Measurements from ENCODE around the gene SCARB2.

SCARB2 gene

GRCh38 chr4:76234679-76235044 lies 21.0 kb upstream of the SCARB2 start:
- TF ChIP-seq, protein P1, sequence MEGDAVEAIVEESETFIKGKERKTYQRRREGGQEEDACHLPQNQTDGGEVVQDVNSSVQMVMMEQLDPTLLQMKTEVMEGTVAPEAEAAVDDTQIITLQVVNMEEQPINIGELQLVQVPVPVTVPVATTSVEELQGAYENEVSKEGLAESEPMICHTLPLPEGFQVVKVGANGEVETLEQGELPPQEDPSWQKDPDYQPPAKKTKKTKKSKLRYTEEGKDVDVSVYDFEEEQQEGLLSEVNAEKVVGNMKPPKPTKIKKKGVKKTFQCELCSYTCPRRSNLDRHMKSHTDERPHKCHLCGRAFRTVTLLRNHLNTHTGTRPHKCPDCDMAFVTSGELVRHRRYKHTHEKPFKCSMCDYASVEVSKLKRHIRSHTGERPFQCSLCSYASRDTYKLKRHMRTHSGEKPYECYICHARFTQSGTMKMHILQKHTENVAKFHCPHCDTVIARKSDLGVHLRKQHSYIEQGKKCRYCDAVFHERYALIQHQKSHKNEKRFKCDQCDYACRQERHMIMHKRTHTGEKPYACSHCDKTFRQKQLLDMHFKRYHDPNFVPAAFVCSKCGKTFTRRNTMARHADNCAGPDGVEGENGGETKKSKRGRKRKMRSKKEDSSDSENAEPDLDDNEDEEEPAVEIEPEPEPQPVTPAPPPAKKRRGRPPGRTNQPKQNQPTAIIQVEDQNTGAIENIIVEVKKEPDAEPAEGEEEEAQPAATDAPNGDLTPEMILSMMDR (conservative IDR thresholded peaks at IDR 0.05; ENCODE audit: low read depth, low read length) = no peak
- Histone ChIP-seq H3K36me3 (ENCODE audit: insufficient read depth) (no peaks in the 10 kb centered on the region), H3K79me2 (ENCODE audit: insufficient read depth, low read depth) (no peaks in the 10 kb centered on the region), H2AFZ (ENCODE audit: low read depth) (peak overlapping the region; percentile 64; the same call in 1 of the 2 replicates), H4K20me1 (ENCODE audit: insufficient read depth) (no peaks in the 10 kb centered on the region), H3K4me3 (IDR thresholded peaks at IDR 0.05; ENCODE audit: insufficient read depth, low read depth, low read length) (no peak overlapping the region), H3K27me3 (ENCODE audit: insufficient read depth, low read depth) (no peaks in the 10 kb centered on the region), H3K4me1 (ENCODE audit: low read depth, poor library complexity, severe bottlenecking) (peaks cover 65% of the 10 kb centered on the region), H3K9ac (no peak overlapping the region; the same call in 1 of the 2 replicates), H3K27ac (peak overlapping the region; percentile 84), H3K4me2 (peak overlapping the region; percentile 99)

- Histone ChIP-seq H3K4me2 (peak overlapping the region; percentile 99), H3K27me3 (ENCODE audit: insufficient read depth, low read depth) (no peaks in the 10 kb centered on the region), H3K4me1 (ENCODE audit: low read depth, poor library complexity, severe bottlenecking) (peaks cover 70% of the 10 kb centered on the region), H3K9ac (peak overlapping the region; percentile 47; the same call in 1 of the 2 replicates), H2AFZ (ENCODE audit: low read depth) (peak overlapping the region; percentile 64), H4K20me1 (ENCODE audit: insufficient read depth) (no peaks in the 10 kb centered on the region), H3K4me3 (IDR thresholded peaks at IDR 0.05; ENCODE audit: insufficient read depth, low read depth, low read length) (peak overlapping the region; percentile 16), H3K27ac (peak overlapping the region; percentile 84), H3K36me3 (ENCODE audit: insufficient read depth) (no peaks in the 10 kb centered on the region), H3K79me2 (ENCODE audit: insufficient read depth, low read depth) (no peaks in the 10 kb centered on the region)
- TF ChIP-seq, protein P1 (conservative IDR thresholded peaks at IDR 0.05; ENCODE audit: low read depth, low read length) = no peak
Measured at GRCh38 chr4:76233967-76234678, 20.5 kb upstream of the SCARB2 start.

GRCh38 chr4:76233529-76233928 lies 19.9 kb upstream of the SCARB2 start:
- no peaks in the 10 kb centered on the region for H3K36me3 ChIP-seq (ENCODE audit: insufficient read depth)
- H2AFZ ChIP-seq (ENCODE audit: low read depth) = peak overlapping the region; percentile 64
- no peaks in the 10 kb centered on the region for H3K79me2 ChIP-seq (ENCODE audit: insufficient read depth, low read depth)
- H3K4me2 ChIP-seq = peak overlapping the region; percentile 99
- H4K20me1 ChIP-seq (ENCODE audit: insufficient read depth) = no peaks in the 10 kb centered on the region
- H3K4me3 ChIP-seq (IDR thresholded peaks at IDR 0.05; ENCODE audit: insufficient read depth, low read depth, low read length) = peak overlapping the region; percentile 16
- H3K27me3 ChIP-seq (ENCODE audit: insufficient read depth, low read depth) = no peaks in the 10 kb centered on the region
- peak overlapping the region; percentile 84 for H3K27ac ChIP-seq
- peaks cover 70% of the 10 kb centered on the region for H3K4me1 ChIP-seq (ENCODE audit: low read depth, poor library complexity, severe bottlenecking)
- TF ChIP-seq, protein P1 (conservative IDR thresholded peaks at IDR 0.05; ENCODE audit: low read depth, low read length) = no peak
- peak overlapping the region; percentile 47; the same call in 1 of the 2 replicates for H3K9ac ChIP-seq

DNA sequence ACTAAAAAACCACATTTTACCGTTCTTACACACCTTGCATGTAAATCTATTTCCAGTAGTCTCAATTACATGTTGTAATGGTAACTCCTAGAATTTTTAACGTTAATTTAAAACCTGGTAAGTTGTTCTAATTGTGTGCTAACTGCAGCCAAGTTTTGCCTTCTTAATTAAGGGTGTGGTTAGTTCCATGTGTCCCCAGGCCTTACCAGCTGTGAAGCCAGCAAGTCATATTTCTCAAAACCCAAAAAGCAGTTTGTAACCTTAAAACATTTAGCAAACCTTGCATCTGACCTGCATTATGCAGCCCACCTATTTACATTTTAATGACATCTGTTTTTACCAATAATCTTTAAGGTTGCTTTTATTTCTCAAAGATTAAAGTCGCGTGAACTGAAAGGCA lies 19.5 kb upstream of the SCARB2 start:
- peaks cover 70% of the 10 kb centered on the region for H3K4me1 ChIP-seq (ENCODE audit: low read depth, poor library complexity, severe bottlenecking)
- H3K27ac ChIP-seq = peak overlapping the region; percentile 84
- peak overlapping the region; percentile 64; the same call in 1 of the 2 replicates for H2AFZ ChIP-seq (ENCODE audit: low read depth)
- TF ChIP-seq, protein P1 (conservative IDR thresholded peaks at IDR 0.05; ENCODE audit: low read depth, low read length) = no peak
- peak overlapping the region; percentile 47; the same call in 1 of the 2 replicates for H3K9ac ChIP-seq
- peak overlapping the region; percentile 16 for H3K4me3 ChIP-seq (IDR thresholded peaks at IDR 0.05; ENCODE audit: insufficient read depth, low read depth, low read length)
- no peaks in the 10 kb centered on the region for H3K36me3 ChIP-seq (ENCODE audit: insufficient read depth)
- no peaks in the 10 kb centered on the region for H3K79me2 ChIP-seq (ENCODE audit: insufficient read depth, low read depth)
- peak overlapping the region; percentile 99 for H3K4me2 ChIP-seq
- no peaks in the 10 kb centered on the region for H3K27me3 ChIP-seq (ENCODE audit: insufficient read depth, low read depth)
- no peaks in the 10 kb centered on the region for H4K20me1 ChIP-seq (ENCODE audit: insufficient read depth)

All from KMS-11 (cell line).